H9 (cell line): Measurements from ENCODE around the gene USP6NL. TPM values are rescaled to one million over a fixed set of nuclear protein-coding genes. Genes with fewer than 3 reads are reported as not detected.

Source experiments
- DNase-seq: peaks from one replicate; pipeline ENCODE4 v3.0.0-alpha.2; 2017
- H2AFZ ChIP-seq: one replicate; pipeline ENCODE4 v1.6.1; 2013; ENCODE audit warnings: mild to moderate bottlenecking, low read length, control low read depth, moderate library complexity
- H2AK5ac ChIP-seq: 2 replicates; pipeline ENCODE4 v1.6.1; 2013; ENCODE audit warnings: low read length, control low read depth, mixed read lengths; ENCODE audit not compliant: insufficient read length
- H2BK120ac ChIP-seq: one replicate; pipeline ENCODE4 v1.6.1; 2013; ENCODE audit warnings: low read depth, mild to moderate bottlenecking, low read length, control low read depth, inconsistent platforms; ENCODE audit not compliant: poor library complexity, severe bottlenecking
- H2BK12ac ChIP-seq: 2 replicates; pipeline ENCODE4 v1.6.1; 2013; ENCODE audit warnings: low read length, control low read depth, mixed read lengths, low read depth; ENCODE audit not compliant: insufficient read length
- H2BK15ac ChIP-seq: 2 replicates; pipeline ENCODE4 v1.6.1; 2013; ENCODE audit warnings: low read depth, low read length, control low read depth
- H2BK20ac ChIP-seq: one replicate; pipeline ENCODE4 v1.6.1; 2013; ENCODE audit warnings: low read depth, mild to moderate bottlenecking, low read length, control low read depth, inconsistent platforms; ENCODE audit not compliant: poor library complexity, severe bottlenecking
- H2BK5ac ChIP-seq: 2 replicates; pipeline ENCODE4 v1.6.1; 2013; ENCODE audit warnings: low read length, control low read depth, mixed read lengths; ENCODE audit not compliant: insufficient read length
- H3K14ac ChIP-seq: 2 replicates; pipeline ENCODE4 v1.6.1; 2013; ENCODE audit warnings: low read length, control low read depth; ENCODE audit not compliant: insufficient read depth
- H3K18ac ChIP-seq: 2 replicates; pipeline ENCODE4 v1.6.1; 2013; ENCODE audit warnings: low read depth, mild to moderate bottlenecking, mixed read lengths, low read length, control low read depth; ENCODE audit not compliant: insufficient read length
- H3K23ac ChIP-seq: 2 replicates; pipeline ENCODE4 v1.6.1; 2013; ENCODE audit warnings: low read length, control low read depth, mixed read lengths, low read depth; ENCODE audit not compliant: insufficient read length
- H3K23me2 ChIP-seq: 2 replicates; pipeline ENCODE4 v1.6.1; 2013; ENCODE audit warnings: low read depth, mild to moderate bottlenecking, mixed read lengths, low read length, control low read depth; ENCODE audit not compliant: insufficient read length, poor library complexity, severe bottlenecking
- H3K27ac ChIP-seq: 2 replicates; pipeline ENCODE4 v1.5.1; 2013; ENCODE audit warnings: low read length, control low read depth, mixed read lengths, low read depth; ENCODE audit not compliant: insufficient read length
- H3K27me3 ChIP-seq: 2 replicates; pipeline ENCODE4 v1.6.1; 2013; ENCODE audit warnings: low read length, control low read depth, inconsistent platforms; ENCODE audit not compliant: insufficient read depth
- H3K4ac ChIP-seq: 2 replicates; pipeline ENCODE4 v1.6.1; 2013; ENCODE audit warnings: low read depth, mild to moderate bottlenecking, control low read depth, inconsistent platforms, low read length, moderate library complexity
- H3K4me1 ChIP-seq: 2 replicates; pipeline ENCODE4 v1.6.1; 2013; ENCODE audit warnings: low read length, control low read depth, inconsistent platforms; ENCODE audit not compliant: insufficient read depth
- H3K4me2 ChIP-seq: 2 replicates; pipeline ENCODE4 v1.6.1; 2013; ENCODE audit warnings: low read length, control low read depth, mixed read lengths; ENCODE audit not compliant: insufficient read length, insufficient read depth
- H3K56ac ChIP-seq: 2 replicates; pipeline ENCODE4 v1.6.1; 2013; ENCODE audit warnings: low read depth, mild to moderate bottlenecking, mixed read lengths, low read length, control low read depth; ENCODE audit not compliant: insufficient read length
- H3K79me1 ChIP-seq: 2 replicates; pipeline ENCODE4 v1.6.1; 2013; ENCODE audit warnings: low read depth, mild to moderate bottlenecking, moderate library complexity, low read length, control low read depth, inconsistent platforms; ENCODE audit not compliant: insufficient read depth, poor library complexity, severe bottlenecking
- H3K79me2 ChIP-seq: 2 replicates; pipeline ENCODE4 v1.6.1; 2013; ENCODE audit warnings: low read length, control low read depth, inconsistent platforms; ENCODE audit not compliant: insufficient read depth
- H3K9ac ChIP-seq: 2 replicates; pipeline ENCODE4 v1.6.1; 2013; ENCODE audit warnings: low read length, control low read depth, mixed read lengths; ENCODE audit not compliant: insufficient read length; ENCODE audit errors: extremely low read depth
- H3K9me3 ChIP-seq: one replicate; pipeline ENCODE4 v1.6.1; 2013; ENCODE audit warnings: low read depth, low read length, inconsistent platforms; ENCODE audit not compliant: control insufficient read depth
- H3T11ph ChIP-seq: one replicate; pipeline ENCODE4 v1.6.1; 2013; ENCODE audit warnings: mild to moderate bottlenecking, low read length, control low read depth, inconsistent platforms
- H4K20me1 ChIP-seq: one replicate; pipeline ENCODE4 v1.6.1; 2013; ENCODE audit not compliant: control insufficient read depth, insufficient read length, insufficient read depth
- H4K5ac ChIP-seq: 2 replicates; pipeline ENCODE4 v1.6.1; 2013; ENCODE audit warnings: low read depth, mild to moderate bottlenecking, mixed read lengths, low read length, control low read depth; ENCODE audit not compliant: insufficient read length
- H4K8ac ChIP-seq: replicated peaks from 2 replicates; pipeline ENCODE4 v1.6.1; 2013; ENCODE audit warnings: low read length, control low read depth, mixed read lengths, low read depth; ENCODE audit not compliant: insufficient read length
- H4K91ac ChIP-seq: 2 replicates; pipeline ENCODE4 v1.6.1; 2013; ENCODE audit warnings: low read depth, mild to moderate bottlenecking, moderate library complexity, mixed read lengths, low read length, control low read depth; ENCODE audit not compliant: insufficient read length
- H3K27ac Mint-ChIP-seq, 3 experiments: 2 replicates in 2 of 3; 3 replicates in 1 of 3; pipeline ENCODE4 v1.8.0; 2020 to 2021; ENCODE audit warnings: mixed read lengths in 3 of 3, mild to moderate bottlenecking in 1 of 3, moderate library complexity in 1 of 3
- H3K27me3 Mint-ChIP-seq: 2 replicates; pipeline ENCODE4 v1.8.0; 2021; ENCODE audit warnings: low read depth, mild to moderate bottlenecking, moderate library complexity, mixed read lengths
- H3K36me3 Mint-ChIP-seq, 3 experiments: 2 replicates in 2 of 3; 3 replicates in 1 of 3; pipeline ENCODE4 v1.8.0; 2020 to 2021; ENCODE audit warnings: low read depth in 3 of 3, mixed read lengths in 3 of 3; ENCODE audit not compliant: insufficient read depth in 1 of 3
- H3K4me1 Mint-ChIP-seq, 2 experiments: 2 replicates each; pipeline ENCODE4 v1.8.0; 2020; ENCODE audit warnings: mixed read lengths in 2 of 2
- H3K4me3 Mint-ChIP-seq, 2 experiments: 2 replicates in 1 of 2; 3 replicates in 1 of 2; pipeline ENCODE4 v1.8.0; 2020 to 2021; ENCODE audit warnings: mild to moderate bottlenecking in 2 of 2, mixed read lengths in 2 of 2, moderate library complexity in 1 of 2
- H3K9me3 Mint-ChIP-seq, 2 experiments: 2 replicates in 1 of 2; 3 replicates in 1 of 2; pipeline ENCODE4 v1.8.0; 2020; ENCODE audit warnings: mild to moderate bottlenecking in 2 of 2, mixed read lengths in 2 of 2, moderate library complexity in 1 of 2
- WGBS: extraction: QIAGEN DNeasy Blood & Tissue Kit; methylation state at CpG from one replicate; pipeline ENCODE4 v1.1.7; 2013; ENCODE audit warnings: missing lambda C conversion rate, low lambda C conversion rate, mixed read lengths; ENCODE audit not compliant: insufficient read length; ENCODE audit errors: extremely low coverage; 5-methylcytosine and 5-hydroxymethylcytosine counted together
- total RNA-seq: library from RNA; stranded (reverse); gene quantifications from 2 replicates; pipeline ENCODE4 v1.2.1, GENCODE V29; 2021
- TF ChIP-seq, protein P1 (sequence below): fragments of 200-600 bp; sonication (generic); conservative IDR thresholded peaks from 3 replicates; pipeline ENCODE4 v1.8.0; 2021; ENCODE audit warnings: antibody characterized with exemption, mild to moderate bottlenecking

The USP6NL gene
- total RNA-seq, 1 experiment from 2014 or later, result 28.3 TPM

DNA sequence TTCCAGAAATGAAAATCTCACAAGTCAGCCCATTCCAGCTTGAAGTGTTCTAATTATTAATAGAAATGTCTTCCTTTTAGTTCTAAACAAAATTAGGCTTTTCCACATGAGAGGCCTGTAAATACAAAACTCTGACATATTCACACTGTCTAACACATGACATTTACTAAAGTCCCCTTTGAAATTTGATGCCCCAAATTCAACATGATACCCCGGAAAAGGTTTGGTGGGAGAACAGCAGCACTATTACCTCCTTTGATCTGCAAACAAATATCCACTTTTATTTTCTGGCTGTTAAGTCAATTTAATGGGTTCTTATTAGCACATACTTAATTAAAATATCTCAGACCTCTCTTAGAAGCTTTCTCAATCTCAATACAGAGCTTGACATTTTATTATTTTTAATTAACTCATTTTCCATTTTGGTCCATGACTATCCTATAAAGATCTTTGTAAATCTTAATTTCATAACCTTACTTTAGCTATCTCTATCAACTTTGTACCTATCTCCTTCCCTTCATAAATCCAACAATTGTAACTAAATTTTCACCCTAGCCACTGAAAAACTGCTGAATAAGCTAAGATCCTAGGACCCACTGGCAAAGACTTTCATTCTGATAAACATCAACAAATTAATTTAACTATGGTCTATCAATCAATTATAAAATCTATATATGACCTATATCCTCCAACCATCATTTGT is 63.2 kb downstream of the USP6NL start:
- no peaks in the 10 kb centered on the region for H3K27me3 ChIP-seq
- peaks cover 5% of the 10 kb centered on the region; the same call in 1 of the 2 replicates for H3K79me2 ChIP-seq
- H3K9me3 ChIP-seq, result no peaks in the 10 kb centered on the region
- no peak overlapping the region for H2BK120ac ChIP-seq
- no peak overlapping the region for H3K56ac ChIP-seq
- H3K23ac ChIP-seq, result no peak overlapping the region
- H3K18ac ChIP-seq, result no peak overlapping the region
- H2BK12ac ChIP-seq, result no peak overlapping the region
- H4K5ac ChIP-seq, result no peak overlapping the region
- Mint-ChIP-seq H3K4me3 (no peak overlapping the region), H3K9me3 (no peaks in the 10 kb centered on the region), H3K36me3 (no peaks in the 10 kb centered on the region; a peak in 1 of 7 replicates), H3K4me1 (peaks cover 33 to 36% of the 10 kb centered on the region in 2 experiments), H3K27ac (no peak overlapping the region; a peak in 1 of 7 replicates), H3K27me3 (no peaks in the 10 kb centered on the region)
- H3T11ph ChIP-seq, result no peak overlapping the region
- no peak overlapping the region for H2AK5ac ChIP-seq
- H3K9ac ChIP-seq, result no peak overlapping the region
- H2BK5ac ChIP-seq, result no peak overlapping the region
- no peak overlapping the region for H3K14ac ChIP-seq
- H3K4me2 ChIP-seq, result no peak overlapping the region
- H3K27ac ChIP-seq, result no peak overlapping the region
- H4K8ac ChIP-seq, result no peak overlapping the region
- TF ChIP-seq, protein P1, sequence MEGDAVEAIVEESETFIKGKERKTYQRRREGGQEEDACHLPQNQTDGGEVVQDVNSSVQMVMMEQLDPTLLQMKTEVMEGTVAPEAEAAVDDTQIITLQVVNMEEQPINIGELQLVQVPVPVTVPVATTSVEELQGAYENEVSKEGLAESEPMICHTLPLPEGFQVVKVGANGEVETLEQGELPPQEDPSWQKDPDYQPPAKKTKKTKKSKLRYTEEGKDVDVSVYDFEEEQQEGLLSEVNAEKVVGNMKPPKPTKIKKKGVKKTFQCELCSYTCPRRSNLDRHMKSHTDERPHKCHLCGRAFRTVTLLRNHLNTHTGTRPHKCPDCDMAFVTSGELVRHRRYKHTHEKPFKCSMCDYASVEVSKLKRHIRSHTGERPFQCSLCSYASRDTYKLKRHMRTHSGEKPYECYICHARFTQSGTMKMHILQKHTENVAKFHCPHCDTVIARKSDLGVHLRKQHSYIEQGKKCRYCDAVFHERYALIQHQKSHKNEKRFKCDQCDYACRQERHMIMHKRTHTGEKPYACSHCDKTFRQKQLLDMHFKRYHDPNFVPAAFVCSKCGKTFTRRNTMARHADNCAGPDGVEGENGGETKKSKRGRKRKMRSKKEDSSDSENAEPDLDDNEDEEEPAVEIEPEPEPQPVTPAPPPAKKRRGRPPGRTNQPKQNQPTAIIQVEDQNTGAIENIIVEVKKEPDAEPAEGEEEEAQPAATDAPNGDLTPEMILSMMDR, result no peak
- no peak overlapping the region for H4K91ac ChIP-seq
- H3K4me1 ChIP-seq, result no peaks in the 10 kb centered on the region
- H2BK20ac ChIP-seq, result no peak overlapping the region
- H2BK15ac ChIP-seq, result no peak overlapping the region
- H3K4ac ChIP-seq, result no peak overlapping the region
- no CpG with 5 or more reads among the region's 1 CpG for WGBS
- H3K23me2 ChIP-seq, result no peaks in the 10 kb centered on the region
- H2AFZ ChIP-seq, result no peak overlapping the region
- no peaks in the 10 kb centered on the region for H4K20me1 ChIP-seq
- peaks cover 3% of the 10 kb centered on the region for H3K79me1 ChIP-seq
- DNase-seq, result no peak
